HepG2 (cell line): ENCODE results near the gene TMEM145. TPM values are rescaled to one million over a fixed set of nuclear protein-coding genes. Genes with fewer than 3 reads are reported as not detected.

Experiments
- AKAP8 ChIP-seq: sonication (generic); formaldehyde crosslinking; IDR thresholded peaks from 2 replicates; pipeline ENCODE4 v1.5.1; 2020; ENCODE audit warnings: mild to moderate bottlenecking, missing genetic modification reagents
- ATF7 ChIP-seq, 2 experiments: fragments of 450-650 bp in 1 of 2; sonication (generic) in 1 of 2; formaldehyde crosslinking in 1 of 2; IDR thresholded peaks; 2 replicates each; pipeline versions ENCODE4 v1.4.0 to v1.6.1; 2016 to 2020; ENCODE audit warnings: antibody characterized with exemption in 1 of 2, mild to moderate bottlenecking in 1 of 2, missing genetic modification reagents in 1 of 2
- ATF7-NPFF ChIP-seq: sonication (generic); formaldehyde crosslinking; IDR thresholded peaks from 2 replicates; pipeline ENCODE4 v1.8.1; 2023; ENCODE audit warnings: mild to moderate bottlenecking, low read depth, missing genetic modification reagents, moderate library complexity
- FOSL1 ChIP-seq: sonication (generic); formaldehyde crosslinking; IDR thresholded peaks from 2 replicates; pipeline ENCODE4 v1.9.0; 2021; ENCODE audit warnings: missing genetic modification reagents, borderline replicate concordance
- FOSL2 ChIP-seq: sonication (generic); formaldehyde crosslinking; IDR thresholded peaks from 2 replicates; pipeline ENCODE4 v1.4.0; 2020; ENCODE audit warnings: missing genetic modification reagents
- HMG20A ChIP-seq: IDR thresholded peaks from 2 replicates; pipeline ENCODE4 v1.6.1; 2016; ENCODE audit warnings: borderline replicate concordance
- HNRNPLL ChIP-seq: fragments of 200-400 bp; formaldehyde crosslinking; IDR thresholded peaks from 2 replicates; pipeline ENCODE4 v1.6.1; 2017; ENCODE audit warnings: mild to moderate bottlenecking, low read depth, low read length; ENCODE audit not compliant: poor library complexity, severe bottlenecking
- ISL2 ChIP-seq: sonication (generic); formaldehyde crosslinking; IDR thresholded peaks from 2 replicates; pipeline ENCODE4 v1.5.0; 2020; ENCODE audit warnings: missing genetic modification reagents
- JUNB ChIP-seq: sonication (generic); formaldehyde crosslinking; IDR thresholded peaks from 2 replicates; pipeline ENCODE4 v1.8.0; 2022; ENCODE audit warnings: missing genetic modification reagents, mild to moderate bottlenecking, borderline replicate concordance
- KAT2B ChIP-seq: fragments of 150-350 bp; IDR thresholded peaks from 2 replicates; pipeline ENCODE4 v1.6.1; 2014; ENCODE audit warnings: low read depth, low read length, borderline replicate concordance
- MEIS2 ChIP-seq: sonication (generic); formaldehyde crosslinking; IDR thresholded peaks from 2 replicates; pipeline ENCODE4 v1.9.0; 2021; ENCODE audit warnings: mild to moderate bottlenecking, missing genetic modification reagents
- MIER2 ChIP-seq: IDR thresholded peaks from 2 replicates; pipeline ENCODE4 v1.6.1; 2016; ENCODE audit warnings: missing biosample characterization, missing genetic modification reagents
- NR2F6 ChIP-seq, 2 experiments: IDR thresholded peaks; 2 replicates each; pipeline ENCODE4 v1.6.1; 2016; ENCODE audit warnings: antibody characterized with exemption in 1 of 2, mild to moderate bottlenecking in 1 of 2
- RBAK ChIP-seq: sonication (generic); formaldehyde crosslinking; IDR thresholded peaks from 2 replicates; pipeline ENCODE4 v1.5.1; 2020; ENCODE audit warnings: mild to moderate bottlenecking, missing genetic modification reagents
- TEAD2 ChIP-seq: sonication (generic); formaldehyde crosslinking; IDR thresholded peaks from 2 replicates; pipeline ENCODE4 v1.9.0; 2021; ENCODE audit warnings: missing genetic modification reagents
- YEATS4 ChIP-seq: sonication (generic); formaldehyde crosslinking; IDR thresholded peaks from 2 replicates; pipeline ENCODE4 v1.4.0; 2020; ENCODE audit warnings: missing genetic modification reagents, borderline replicate concordance
- ZBTB7A ChIP-seq: sonication (generic); formaldehyde crosslinking; IDR thresholded peaks from 2 replicates; pipeline ENCODE4 v1.8.0; 2022; ENCODE audit warnings: mild to moderate bottlenecking, missing genetic modification reagents
- ZBTB7B ChIP-seq: sonication (generic); formaldehyde crosslinking; IDR thresholded peaks from 2 replicates; pipeline ENCODE4 v1.4.0; 2020; ENCODE audit warnings: missing genetic modification reagents
- ZNF225 ChIP-seq: sonication (generic); formaldehyde crosslinking; IDR thresholded peaks from 2 replicates; pipeline ENCODE4 v1.4.0; 2020; ENCODE audit warnings: mild to moderate bottlenecking, missing genetic modification reagents
- ZNF616 ChIP-seq: sonication (generic); formaldehyde crosslinking; IDR thresholded peaks from 2 replicates; pipeline ENCODE4 v1.5.0; 2020; ENCODE audit warnings: low read depth, mild to moderate bottlenecking, missing genetic modification reagents
- ZNF629 ChIP-seq: sonication (generic); formaldehyde crosslinking; conservative IDR thresholded peaks from 2 replicates; pipeline ENCODE4 v1.5.0; 2020; ENCODE audit warnings: missing genetic modification reagents
- ZNF709 ChIP-seq: sonication (generic); formaldehyde crosslinking; IDR thresholded peaks from 2 replicates; pipeline ENCODE4 v1.5.0; 2020; ENCODE audit warnings: mild to moderate bottlenecking, missing genetic modification reagents
- polyA plus RNA-seq, 8 experiments: library from polyadenylated mRNA; depleted of rRNA in 3 of 8; stranded (reverse) in 7 of 8; unstranded in 1 of 8; fragments of >200 nt; fragmentation: Illumina TruSeq in 4 of 8; extraction: Trizol in 4 of 8; gene quantifications; 2 replicates each; pipeline versions ENCODE4 v1.2.1 to v1.2.3, GENCODE V29; 2011 to 2016; ENCODE audit warnings: low read depth in 4 of 8, missing spikeins in 1 of 8, mixed read lengths in 1 of 8; ENCODE audit not compliant: insufficient read depth in 1 of 8
- total RNA-seq, 5 experiments: library from RNA; depleted of rRNA; stranded (reverse); fragments of >200 nt; fragmentation: Illumina TruSeq; extraction: Trizol; gene quantifications; 2 replicates each; pipeline ENCODE4 v1.2.3, GENCODE V29; 2016; ENCODE audit warnings: low read depth in 1 of 5
- TF ChIP-seq, protein P1 (sequence below): sonication (generic); formaldehyde crosslinking; IDR thresholded peaks from 2 replicates; pipeline ENCODE4 v1.4.0; 2020; ENCODE audit warnings: missing genetic modification reagents
- TF ChIP-seq, protein P2 (sequence below): conservative IDR thresholded peaks from 2 replicates; pipeline ENCODE4 v1.6.1; 2018; ENCODE audit warnings: missing genetic modification reagents
- TF ChIP-seq, protein P3 (sequence below): sonication (generic); formaldehyde crosslinking; IDR thresholded peaks from 2 replicates; pipeline ENCODE4 v1.9.0; 2022; ENCODE audit warnings: low read depth, missing genetic modification reagents

The TMEM145 gene
- total and polyA plus RNA-seq, 2 of the 13 experiments (the other 11 are each of a cell fraction or from before 2014, with no cell fraction given), result 0.07 to 5.1 TPM

DNA sequence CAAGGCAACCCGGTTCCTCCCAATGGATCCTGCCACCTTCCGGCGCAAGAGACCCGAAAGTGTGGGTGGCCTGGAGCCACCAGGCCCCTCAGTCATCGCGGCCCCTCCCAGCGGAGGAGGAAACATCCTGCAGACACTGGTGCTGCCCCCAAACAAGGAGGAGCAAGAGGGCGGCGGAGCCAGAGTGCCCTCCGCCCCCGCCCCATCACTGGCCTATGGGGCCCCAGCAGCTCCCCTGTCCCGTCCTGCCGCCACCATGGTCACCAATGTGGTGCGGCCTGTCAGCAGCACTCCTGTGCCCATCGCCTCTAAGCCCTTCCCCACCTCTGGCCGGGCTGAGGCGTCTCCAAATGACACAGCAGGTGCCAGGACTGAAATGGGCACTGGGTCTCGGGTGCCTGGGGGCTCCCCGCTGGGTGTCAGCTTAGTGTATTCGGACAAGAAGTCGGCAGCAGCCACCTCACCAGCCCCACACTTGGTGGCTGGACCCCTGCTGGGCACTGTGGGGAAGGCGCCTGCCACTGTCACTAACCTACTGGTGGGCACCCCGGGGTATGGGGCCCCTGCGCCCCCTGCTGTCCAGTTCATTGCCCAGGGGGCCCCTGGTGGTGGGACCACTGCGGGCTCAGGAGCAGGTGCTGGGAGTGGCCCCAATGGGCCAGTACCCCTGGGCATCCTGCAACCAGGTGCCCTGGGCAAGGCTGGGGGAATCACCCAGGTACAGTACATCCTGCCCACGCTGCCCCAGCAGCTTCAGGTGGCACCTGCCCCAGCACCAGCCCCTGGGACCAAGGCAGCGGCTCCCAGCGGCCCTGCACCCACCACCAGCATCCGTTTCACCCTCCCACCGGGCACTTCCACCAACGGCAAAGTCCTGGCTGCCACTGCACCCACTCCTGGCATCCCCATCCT lies 22.3 kb upstream of the TMEM145 start (continued):
- TF ChIP-seq, protein P1, sequence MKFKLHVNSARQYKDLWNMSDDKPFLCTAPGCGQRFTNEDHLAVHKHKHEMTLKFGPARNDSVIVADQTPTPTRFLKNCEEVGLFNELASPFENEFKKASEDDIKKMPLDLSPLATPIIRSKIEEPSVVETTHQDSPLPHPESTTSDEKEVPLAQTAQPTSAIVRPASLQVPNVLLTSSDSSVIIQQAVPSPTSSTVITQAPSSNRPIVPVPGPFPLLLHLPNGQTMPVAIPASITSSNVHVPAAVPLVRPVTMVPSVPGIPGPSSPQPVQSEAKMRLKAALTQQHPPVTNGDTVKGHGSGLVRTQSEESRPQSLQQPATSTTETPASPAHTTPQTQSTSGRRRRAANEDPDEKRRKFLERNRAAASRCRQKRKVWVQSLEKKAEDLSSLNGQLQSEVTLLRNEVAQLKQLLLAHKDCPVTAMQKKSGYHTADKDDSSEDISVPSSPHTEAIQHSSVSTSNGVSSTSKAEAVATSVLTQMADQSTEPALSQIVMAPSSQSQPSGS, result 0 out of 2 replicates have a peak, but pooled peaks have one; percentile 32
- no peak for TF ChIP-seq FOSL1
- no peak for TF ChIP-seq ATF7-NPFF (CRISPR knock-in tag)
- no peak for TF ChIP-seq KAT2B
- TF ChIP-seq ATF7 (IDR thresholded peaks at IDR 0.05), result no peak
- TF ChIP-seq ATF7 (CRISPR knock-in tag; IDR thresholded peaks at IDR 0.05), result no peak
- TF ChIP-seq, protein P2, sequence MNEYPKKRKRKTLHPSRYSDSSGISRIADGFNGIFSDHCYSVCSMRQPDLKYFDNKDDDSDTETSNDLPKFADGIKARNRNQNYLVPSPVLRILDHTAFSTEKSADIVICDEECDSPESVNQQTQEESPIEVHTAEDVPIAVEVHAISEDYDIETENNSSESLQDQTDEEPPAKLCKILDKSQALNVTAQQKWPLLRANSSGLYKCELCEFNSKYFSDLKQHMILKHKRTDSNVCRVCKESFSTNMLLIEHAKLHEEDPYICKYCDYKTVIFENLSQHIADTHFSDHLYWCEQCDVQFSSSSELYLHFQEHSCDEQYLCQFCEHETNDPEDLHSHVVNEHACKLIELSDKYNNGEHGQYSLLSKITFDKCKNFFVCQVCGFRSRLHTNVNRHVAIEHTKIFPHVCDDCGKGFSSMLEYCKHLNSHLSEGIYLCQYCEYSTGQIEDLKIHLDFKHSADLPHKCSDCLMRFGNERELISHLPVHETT (CRISPR knock-in tag), result no peak
- TF ChIP-seq FOSL2 (CRISPR knock-in tag), result 0 out of 2 replicates have a peak, but pooled peaks have one; percentile 17
- TF ChIP-seq MEIS2 (CRISPR knock-in tag), result no peak
- no peak for TF ChIP-seq ZNF616 (CRISPR knock-in tag)
- no peak for TF ChIP-seq YEATS4 (CRISPR knock-in tag)
- TF ChIP-seq ZBTB7B (CRISPR knock-in tag), result peak; percentile 86
- TF ChIP-seq NR2F6 (IDR thresholded peaks at IDR 0.05), result no peak
- no peak for TF ChIP-seq NR2F6 (CRISPR knock-in tag; IDR thresholded peaks at IDR 0.05)
- TF ChIP-seq ZNF225 (CRISPR knock-in tag), result no peak
- TF ChIP-seq ZNF709 (CRISPR knock-in tag), result 0 out of 2 replicates have a peak, but pooled peaks have one; percentile 31
- no peak for TF ChIP-seq MIER2 (CRISPR knock-in tag)
- TF ChIP-seq, protein P3, sequence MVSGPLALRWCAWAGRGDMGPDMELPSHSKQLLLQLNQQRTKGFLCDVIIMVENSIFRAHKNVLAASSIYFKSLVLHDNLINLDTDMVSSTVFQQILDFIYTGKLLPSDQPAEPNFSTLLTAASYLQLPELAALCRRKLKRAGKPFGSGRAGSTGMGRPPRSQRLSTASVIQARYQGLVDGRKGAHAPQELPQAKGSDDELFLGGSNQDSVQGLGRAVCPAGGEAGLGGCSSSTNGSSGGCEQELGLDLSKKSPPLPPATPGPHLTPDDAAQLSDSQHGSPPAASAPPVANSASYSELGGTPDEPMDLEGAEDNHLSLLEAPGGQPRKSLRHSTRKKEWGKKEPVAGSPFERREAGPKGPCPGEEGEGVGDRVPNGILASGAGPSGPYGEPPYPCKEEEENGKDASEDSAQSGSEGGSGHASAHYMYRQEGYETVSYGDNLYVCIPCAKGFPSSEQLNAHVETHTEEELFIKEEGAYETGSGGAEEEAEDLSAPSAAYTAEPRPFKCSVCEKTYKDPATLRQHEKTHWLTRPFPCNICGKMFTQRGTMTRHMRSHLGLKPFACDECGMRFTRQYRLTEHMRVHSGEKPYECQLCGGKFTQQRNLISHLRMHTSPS (CRISPR knock-in tag), result peak; percentile 52; the same call in 1 of the 2 replicates
- TF ChIP-seq AKAP8, result no peak
- TF ChIP-seq ZBTB7A (CRISPR knock-in tag), result peak; percentile 25; the same call in 1 of the 2 replicates
- no peak for TF ChIP-seq RBAK
- no peak for TF ChIP-seq JUNB
- no peak for TF ChIP-seq HMG20A (CRISPR knock-in tag)
- no peak for TF ChIP-seq TEAD2
- 0 out of 2 replicates have a peak, but pooled peaks have one; percentile 29 for TF ChIP-seq ISL2 (CRISPR knock-in tag)
- TF ChIP-seq HNRNPLL, result peak; percentile 15
- no peak for TF ChIP-seq ZNF629 (CRISPR knock-in tag)
